Kidney (tissue), 14 donors: ENCODE measurements around the gene DDX54. TPM values are rescaled to one million over a fixed set of nuclear protein-coding genes. Genes with fewer than 3 reads are reported as not detected.

Experiments
- DNase-seq, 5 donors: peaks; one replicate each; pipeline ENCODE4 v3.0.0-alpha.2; 2013 to 2020
- FAIRE-seq: peaks from 2 replicates; lab custom pipeline; 2012; peaks lifted over from hg19 to GRCh38; lab: Jason Lieb, UNC
- H3K27ac ChIP-seq, 2 donors: one replicate each; pipeline ENCODE4 v1.7.0; 2013; ENCODE audit warnings: low read depth in 2 of 2, low read length in 2 of 2, inconsistent platforms in 1 of 2
- H3K27me3 ChIP-seq: one replicate; pipeline ENCODE4 v1.7.1; 2013; ENCODE audit warnings: low read length, inconsistent platforms; ENCODE audit not compliant: control insufficient read depth, insufficient read depth
- H3K36me3 ChIP-seq, 3 donors: one replicate each; pipeline versions ENCODE4 v1.7.0 to v1.7.1; 2013; ENCODE audit warnings: low read length in 3 of 3, control low read depth in 1 of 3, inconsistent platforms in 1 of 3; ENCODE audit not compliant: insufficient read depth in 3 of 3, control insufficient read depth in 2 of 3
- H3K4me1 ChIP-seq, 3 donors: one replicate each; pipeline versions ENCODE4 v1.7.0 to v1.7.1; 2013; ENCODE audit warnings: low read length in 3 of 3, inconsistent platforms in 1 of 3, low read depth in 1 of 3; ENCODE audit not compliant: control insufficient read depth in 2 of 3, insufficient read depth in 2 of 3
- H3K4me3 ChIP-seq, 3 donors: one replicate each; pipeline versions ENCODE4 v1.7.0 to v1.8.1; 2013; ENCODE audit warnings: low read length in 3 of 3, control low read depth in 1 of 3, inconsistent platforms in 1 of 3
- H3K9ac ChIP-seq, 3 donors: one replicate each; pipeline versions ENCODE4 v1.7.0 to v1.7.1; 2013; ENCODE audit warnings: low read length in 3 of 3, control low read depth in 1 of 3, inconsistent platforms in 1 of 3
- H3K9me3 ChIP-seq, 3 donors: one replicate each; pipeline versions ENCODE4 v1.7.0 to v1.7.1; 2013; ENCODE audit warnings: low read length in 3 of 3, control low read depth in 1 of 3, inconsistent platforms in 1 of 3; ENCODE audit not compliant: control insufficient read depth in 2 of 3, insufficient read depth in 1 of 3
- intact Hi-C: fragments of 100-400 bp; cut with DNase I; formaldehyde crosslinking; loops from one replicate; pipeline ENCODE4 v1.11.1; 2022
- polyA plus RNA-seq: library from polyadenylated mRNA; stranded (reverse); fragments of 350-450 nt; fragmentation: Illumina TruSeq; extraction: RNeasy Lipid Tissue Mini Kit (QIAGEN cat#74804); gene quantifications from one replicate; pipeline ENCODE4 v1.2.3, GENCODE V29; 2014; ENCODE audit warnings: low read depth, low replicate concordance; ENCODE audit not compliant: insufficient read depth
- total RNA-seq: library from RNA; stranded (reverse); fragmentation: NEBNext Ultra II Directional; extraction: Animal tissue kit (Norgen Biotek cat#: 25700); gene quantifications from one replicate; pipeline ENCODE4 v1.2.1, GENCODE V29; 2021
- TF ChIP-seq, protein P1 (sequence below): IDR thresholded peaks from 3 replicates; pipeline ENCODE4 v1.5.1; 2012; ENCODE audit warnings: mild to moderate bottlenecking, moderate library complexity, borderline replicate concordance; ENCODE audit not compliant: insufficient read depth; ENCODE audit errors: extremely low read depth
- donor health status: control.
- donor health status: control.
- donor health status: control.
- donor health status: control.
- donor health status: control.
- donor health status: DM: yes; HTN: yes; CAD: no.
- donor health status: Normal renal cell carcinoma (clear cell type).

DDX54 gene
- total and polyA plus RNA-seq, 2 donors from 2014 or later: 55.4 to 62.0 TPM

DNA sequence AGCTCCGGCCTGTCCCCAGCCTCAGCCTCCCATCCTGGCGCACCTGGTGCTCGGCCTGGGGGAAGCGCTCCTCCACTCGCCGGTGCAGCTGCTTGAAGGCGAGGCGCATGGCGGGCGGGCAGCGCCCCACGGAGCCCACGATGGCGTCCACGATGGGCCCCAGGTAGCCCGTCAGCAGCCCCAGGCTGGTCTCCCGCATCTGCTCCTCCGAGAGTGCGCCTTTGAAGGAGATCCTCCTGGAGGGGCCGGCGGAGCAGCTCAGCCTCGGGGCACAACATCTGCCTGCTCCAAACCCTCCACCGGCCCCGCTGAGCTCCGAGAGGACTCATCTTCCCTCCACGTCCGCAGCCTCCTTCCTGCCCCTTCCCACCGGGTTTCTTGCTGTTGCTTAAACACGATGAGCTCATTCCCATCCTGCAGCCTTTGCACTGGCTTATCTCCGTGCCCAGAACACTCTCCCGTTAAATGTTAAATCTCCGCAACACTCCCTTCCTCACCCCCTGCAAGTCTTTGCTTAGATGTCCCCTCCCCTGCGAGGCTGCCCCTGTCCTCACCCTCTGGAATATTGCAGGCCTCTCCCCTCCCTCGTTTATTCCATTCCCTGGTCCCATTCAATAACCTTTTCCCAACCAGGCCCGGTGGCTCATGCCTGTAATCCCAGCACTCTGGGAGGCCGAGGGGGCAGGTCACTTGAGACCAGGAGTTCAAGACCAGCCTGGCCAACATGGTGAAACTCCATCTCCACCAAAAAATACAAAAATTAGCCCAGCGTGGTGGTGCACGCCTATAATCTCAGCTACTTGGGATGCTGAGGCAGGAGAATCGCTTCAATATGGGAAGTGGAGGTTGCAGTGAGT is 73.0 kb downstream of the DDX54 start:
- H3K36me3 ChIP-seq: no peaks in the 10 kb centered on the region
- FAIRE-seq: no peak
- no peaks in the 10 kb centered on the region for H3K4me1 ChIP-seq
- H3K4me3 ChIP-seq: no peak overlapping the region
- intact Hi-C loops: no loop called here
- no peak overlapping the region for H3K27ac ChIP-seq
- TF ChIP-seq, protein P1, sequence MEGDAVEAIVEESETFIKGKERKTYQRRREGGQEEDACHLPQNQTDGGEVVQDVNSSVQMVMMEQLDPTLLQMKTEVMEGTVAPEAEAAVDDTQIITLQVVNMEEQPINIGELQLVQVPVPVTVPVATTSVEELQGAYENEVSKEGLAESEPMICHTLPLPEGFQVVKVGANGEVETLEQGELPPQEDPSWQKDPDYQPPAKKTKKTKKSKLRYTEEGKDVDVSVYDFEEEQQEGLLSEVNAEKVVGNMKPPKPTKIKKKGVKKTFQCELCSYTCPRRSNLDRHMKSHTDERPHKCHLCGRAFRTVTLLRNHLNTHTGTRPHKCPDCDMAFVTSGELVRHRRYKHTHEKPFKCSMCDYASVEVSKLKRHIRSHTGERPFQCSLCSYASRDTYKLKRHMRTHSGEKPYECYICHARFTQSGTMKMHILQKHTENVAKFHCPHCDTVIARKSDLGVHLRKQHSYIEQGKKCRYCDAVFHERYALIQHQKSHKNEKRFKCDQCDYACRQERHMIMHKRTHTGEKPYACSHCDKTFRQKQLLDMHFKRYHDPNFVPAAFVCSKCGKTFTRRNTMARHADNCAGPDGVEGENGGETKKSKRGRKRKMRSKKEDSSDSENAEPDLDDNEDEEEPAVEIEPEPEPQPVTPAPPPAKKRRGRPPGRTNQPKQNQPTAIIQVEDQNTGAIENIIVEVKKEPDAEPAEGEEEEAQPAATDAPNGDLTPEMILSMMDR: no peak
- H3K9me3 ChIP-seq: no peaks in the 10 kb centered on the region
- DNase-seq: peak in 1 of 5 donors; percentile 53
- H3K27me3 ChIP-seq: no peaks in the 10 kb centered on the region
- H3K9ac ChIP-seq: no peak overlapping the region

- H3K9ac ChIP-seq: no peak overlapping the region
- H3K36me3 ChIP-seq: no peaks in the 10 kb centered on the region
- no peak overlapping the region for H3K27ac ChIP-seq
- intact Hi-C loops: no loop called here
- H3K27me3 ChIP-seq: no peaks in the 10 kb centered on the region
- no peaks in the 10 kb centered on the region for H3K4me1 ChIP-seq
- TF ChIP-seq, protein P1: no peak
- no peak overlapping the region for H3K4me3 ChIP-seq
- H3K9me3 ChIP-seq: no peaks in the 10 kb centered on the region
- DNase-seq: no peak
- FAIRE-seq: no peak
These were observed 74.0 kb downstream of the DDX54 start for GRCh38 chr12:113111247-113111646.

DNA sequence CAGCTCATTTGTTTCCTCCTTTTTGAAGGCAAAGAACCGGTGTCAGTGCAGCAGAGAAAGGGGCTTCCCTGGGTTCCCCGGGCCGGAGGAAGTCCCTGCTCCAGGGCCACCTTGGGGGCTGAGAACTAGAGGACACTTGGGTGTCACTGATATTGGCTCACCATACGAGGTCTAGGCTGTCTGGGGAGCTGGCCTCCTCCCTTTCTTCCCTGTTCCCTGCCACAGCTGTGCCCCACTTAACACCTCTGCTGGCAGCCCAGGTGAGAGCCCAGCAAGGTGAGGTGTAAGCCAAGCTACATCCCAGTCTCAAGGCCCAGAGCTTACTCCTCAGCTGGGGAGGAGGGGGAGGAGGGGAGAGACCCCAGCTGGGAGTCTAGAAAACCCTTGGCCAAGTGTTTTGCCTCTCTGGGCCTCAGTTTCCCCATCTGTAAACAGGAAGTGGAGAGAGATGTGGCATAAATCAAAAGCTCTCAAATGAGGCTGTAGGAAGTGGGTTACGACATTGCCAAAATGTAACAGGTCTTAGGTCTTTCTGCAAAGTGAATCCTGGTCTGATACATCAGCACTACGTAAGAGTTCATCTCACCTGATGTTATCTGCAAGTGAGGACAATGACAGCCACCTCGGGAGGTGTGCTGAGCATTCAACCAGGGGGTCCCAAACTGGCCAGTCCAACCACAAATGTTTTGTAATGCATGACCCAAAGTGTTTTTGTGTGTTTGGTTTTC is 75.2 kb downstream of the DDX54 start:
- Histone ChIP-seq H3K4me3 (no peak overlapping the region), H3K9ac (no peak overlapping the region), H3K4me1 (no peaks in the 10 kb centered on the region), H3K27me3 (no peaks in the 10 kb centered on the region), H3K27ac (no peak overlapping the region), H3K9me3 (no peaks in the 10 kb centered on the region), H3K36me3 (no peaks in the 10 kb centered on the region)
- intact Hi-C loops: no loop called here
- FAIRE-seq (no peak), DNase-seq (peak in 1 of 5 donors; percentile 30)
- TF ChIP-seq, protein P1: no peak
